ENCODE measurements around the gene TRAF1.
A peak's percentile ranks its signal among the peaks of the same experiment; 100 is the strongest.

Gene TRAF1

GRCh38 chr9:120885457-120885856 is 41.1 kb downstream of the TRAF1 start:
- no peak for DNase-seq

- DNase-seq = no peak
Observed at GRCh38 chr9:120883608-120883996, 43.0 kb downstream of the TRAF1 start.

- DNase-seq = no peak
Observed at GRCh38 chr9:120882935-120883607, 43.5 kb downstream of the TRAF1 start.

- DNase-seq = no peak
Observed at GRCh38 chr9:120879446-120879845, 47.1 kb downstream of the TRAF1 start.

GRCh38 chr9:120878188-120879130 is 48.1 kb downstream of the TRAF1 start:
- no peak for DNase-seq

GRCh38 chr9:120877276-120878034 is 49.1 kb downstream of the TRAF1 start:
- peak; percentile 61 for DNase-seq

- no peak for DNase-seq
Observed at GRCh38 chr9:120876842-120877240, 49.8 kb downstream of the TRAF1 start, which contains the start of gene PHF19. Gene PHF19, minus strand, starts transcription at chr9:120877188. Its CDS starts 2,447 bp downstream, at chr9:120874741.

GRCh38 chr9:120875954-120876841 is 50.4 kb downstream of the TRAF1 start:
- peak; percentile 80 for DNase-seq

- DNase-seq = no peak
Observed at GRCh38 chr9:120875643-120875953, 51.0 kb downstream of the TRAF1 start.

- no peak for DNase-seq
Observed at GRCh38 chr9:120875195-120875565, 51.4 kb downstream of the TRAF1 start.

GRCh38 chr9:120874226-120875194 is 52.1 kb downstream of the TRAF1 start:
- DNase-seq = no peak

- DNase-seq = no peak
Observed at GRCh38 chr9:120873512-120873911, 53.1 kb downstream of the TRAF1 start.

GRCh38 chr9:120872791-120873502 is 53.6 kb downstream of the TRAF1 start:
- DNase-seq = no peak

GRCh38 chr9:120870206-120870605 is 56.4 kb downstream of the TRAF1 start:
- DNase-seq = no peak

GRCh38 chr9:120869726-120870125 is 56.9 kb downstream of the TRAF1 start:
- no peak for DNase-seq

- no peak for DNase-seq
Observed at GRCh38 chr9:120869360-120869687, 57.3 kb downstream of the TRAF1 start.

- DNase-seq = peak; percentile 98
Observed at GRCh38 chr9:120868676-120869359, 57.8 kb downstream of the TRAF1 start.

GRCh38 chr9:120868339-120868675 is 58.3 kb downstream of the TRAF1 start:
- no peak for DNase-seq

- DNase-seq = no peak
Observed at GRCh38 chr9:120867676-120868338, 58.8 kb downstream of the TRAF1 start.

- no peak for DNase-seq
Observed at GRCh38 chr9:120866651-120867050, 59.9 kb downstream of the TRAF1 start.

Measured in activated CD4-positive, alpha-beta T cell treated with anti-CD3 and anti-CD28 coated beads, Interleukin-2, amount 50 U/mL, for 1 hour (primary cell).